OCI-LY7 (cell line): ENCODE results near the gene HSFX1.
"Not testable (repeated sequence)": the region's sequence is repeated elsewhere in the genome, so short reads cannot be mapped to it uniquely, and the experiment has no call there.

Source experiments
- EZH2phosphoT487 ChIP-seq: fragments of 200-600 bp; sonication (generic); IDR thresholded peaks from 2 replicates; pipeline ENCODE4 v1.6.1; 2018; ENCODE audit warnings: low read depth, borderline replicate concordance, mild to moderate bottlenecking, mixed run types, antibody characterized with exemption, low read length, moderate library complexity, mixed read lengths
- TF ChIP-seq, protein P1 (sequence below): fragments of 200-600 bp; sonication (generic); conservative IDR thresholded peaks from 2 replicates; pipeline ENCODE4 v1.5.1; 2014; ENCODE audit warnings: mild to moderate bottlenecking, antibody characterized with exemption, low read length, moderate library complexity, mixed read lengths

- TF ChIP-seq, protein P1, sequence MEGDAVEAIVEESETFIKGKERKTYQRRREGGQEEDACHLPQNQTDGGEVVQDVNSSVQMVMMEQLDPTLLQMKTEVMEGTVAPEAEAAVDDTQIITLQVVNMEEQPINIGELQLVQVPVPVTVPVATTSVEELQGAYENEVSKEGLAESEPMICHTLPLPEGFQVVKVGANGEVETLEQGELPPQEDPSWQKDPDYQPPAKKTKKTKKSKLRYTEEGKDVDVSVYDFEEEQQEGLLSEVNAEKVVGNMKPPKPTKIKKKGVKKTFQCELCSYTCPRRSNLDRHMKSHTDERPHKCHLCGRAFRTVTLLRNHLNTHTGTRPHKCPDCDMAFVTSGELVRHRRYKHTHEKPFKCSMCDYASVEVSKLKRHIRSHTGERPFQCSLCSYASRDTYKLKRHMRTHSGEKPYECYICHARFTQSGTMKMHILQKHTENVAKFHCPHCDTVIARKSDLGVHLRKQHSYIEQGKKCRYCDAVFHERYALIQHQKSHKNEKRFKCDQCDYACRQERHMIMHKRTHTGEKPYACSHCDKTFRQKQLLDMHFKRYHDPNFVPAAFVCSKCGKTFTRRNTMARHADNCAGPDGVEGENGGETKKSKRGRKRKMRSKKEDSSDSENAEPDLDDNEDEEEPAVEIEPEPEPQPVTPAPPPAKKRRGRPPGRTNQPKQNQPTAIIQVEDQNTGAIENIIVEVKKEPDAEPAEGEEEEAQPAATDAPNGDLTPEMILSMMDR: not testable (repeated sequence)
- not testable (repeated sequence) for TF ChIP-seq EZH2phosphoT487
These were observed 3.5 kb upstream of the HSFX1 start for GRCh38 chrX:149770344-149770743.
